ENCODE results near the gene ZNRF2.

- TF ChIP-seq EZH2 (IDR thresholded peaks at IDR 0.05) (no peak), POLR2AphosphoS5 (IDR thresholded peaks at IDR 0.05; ENCODE audit: borderline replicate concordance, low read depth, low read length) (no peak), FOXP2 (optimal IDR thresholded peaks at IDR 0.05; ENCODE audit: control extremely low read depth, extremely low read length, insufficient read depth) (no peak)
Measured at GRCh38 chr7:30321882-30322192, 37.4 kb downstream of the ZNRF2 start.

Data from SK-N-MC (cell line).